Anterior cingulate cortex (tissue), 58 donors: ENCODE measurements around the gene C2orf76.
"Not testable (repeated sequence)": the region's sequence is repeated elsewhere in the genome, so short reads cannot be mapped to it uniquely, and the experiment has no call there.

ENCODE experiments used
- DNase-seq, 58 donors: peaks; one replicate each; lab custom pipeline; 2025; lab: John Stamatoyannopoulos, UW

C2orf76 gene

GRCh38 chr2:119278385-119278784, 88.2 kb downstream of the C2orf76 start:
- DNase-seq: not testable (repeated sequence)

GRCh38 chr2:119276864-119277263, 89.8 kb downstream of the C2orf76 start:
- no peak for DNase-seq

- no peak for DNase-seq
Measured at GRCh38 chr2:119267604-119268003, 99.0 kb downstream of the C2orf76 start.

GRCh38 chr2:119266091-119266589, 100.5 kb downstream of the C2orf76 start:
- DNase-seq: no peak

- no peak for DNase-seq
Measured at GRCh38 chr2:119265693-119266066, 101.0 kb downstream of the C2orf76 start.

GRCh38 chr2:119264781-119265692, 101.6 kb downstream of the C2orf76 start:
- peak in 1 of 58 donors; percentile 22 for DNase-seq

- peak in 7 of 58 donors; percentile 12 to 39 (median 20) for DNase-seq
Measured at GRCh38 chr2:119263656-119264055, 103.0 kb downstream of the C2orf76 start.

GRCh38 chr2:119263025-119263424, 103.6 kb downstream of the C2orf76 start:
- no peak for DNase-seq

- no peak for DNase-seq
Measured at GRCh38 chr2:119261493-119262225, 105.0 kb downstream of the C2orf76 start.

GRCh38 chr2:119260646-119261492, 105.8 kb downstream of the C2orf76 start:
- DNase-seq: no peak

GRCh38 chr2:119259296-119259860, 107.3 kb downstream of the C2orf76 start:
- DNase-seq: peak in 19 of 58 donors; percentile 10 to 66 (median 37)

- DNase-seq: no peak
Measured at GRCh38 chr2:119257198-119257597, 109.4 kb downstream of the C2orf76 start.

GRCh38 chr2:119256582-119256921, 110.1 kb downstream of the C2orf76 start:
- no peak for DNase-seq

GRCh38 chr2:119255760-119256581, 110.7 kb downstream of the C2orf76 start:
- DNase-seq: peak in 11 of 58 donors; percentile 18 to 75 (median 41)

- no peak for DNase-seq
Measured at GRCh38 chr2:119254601-119255080, 112.0 kb downstream of the C2orf76 start.

- DNase-seq: no peak
Measured at GRCh38 chr2:119253760-119254600, 112.7 kb downstream of the C2orf76 start.

GRCh38 chr2:119253114-119253702, 113.4 kb downstream of the C2orf76 start:
- DNase-seq: no peak
